Measurements from ENCODE around the gene CHML. TPM values are rescaled to one million over a fixed set of nuclear protein-coding genes. Genes with fewer than 3 reads are reported as not detected.
A peak's percentile ranks its signal among the peaks of the same experiment; 100 is the strongest.

Gene CHML
- total RNA-seq, 1 donor from 2014 or later = 13.9 TPM

- DNase-seq = no peak
These were observed 22.7 kb downstream of the CHML start for GRCh38 chr1:241617426-241617825.

GRCh38 chr1:241615043-241615974, 24.9 kb downstream of the CHML start:
- no peak for DNase-seq

GRCh38 chr1:241614572-241614971, 25.6 kb downstream of the CHML start:
- no peak for DNase-seq

DNA sequence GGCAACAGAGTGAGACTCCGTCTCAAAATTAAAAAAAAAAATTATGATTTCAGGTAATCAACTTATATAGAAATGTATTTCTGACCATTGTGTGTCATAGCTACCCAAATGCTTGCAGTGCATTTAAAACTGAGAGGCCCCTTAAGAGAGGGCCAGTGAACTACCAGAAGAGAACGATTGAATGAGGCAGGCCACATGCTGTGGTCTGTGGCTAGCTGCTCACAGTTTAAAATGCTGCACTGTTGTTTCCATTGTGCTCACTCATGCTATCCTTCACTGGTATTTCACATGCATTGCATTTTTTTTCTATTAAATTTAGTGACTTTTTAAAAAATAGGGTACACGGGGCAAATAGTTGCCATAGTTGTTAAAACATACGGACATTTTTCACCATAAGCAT, 26.0 kb downstream of the CHML start:
- DNase-seq = no peak

DNA sequence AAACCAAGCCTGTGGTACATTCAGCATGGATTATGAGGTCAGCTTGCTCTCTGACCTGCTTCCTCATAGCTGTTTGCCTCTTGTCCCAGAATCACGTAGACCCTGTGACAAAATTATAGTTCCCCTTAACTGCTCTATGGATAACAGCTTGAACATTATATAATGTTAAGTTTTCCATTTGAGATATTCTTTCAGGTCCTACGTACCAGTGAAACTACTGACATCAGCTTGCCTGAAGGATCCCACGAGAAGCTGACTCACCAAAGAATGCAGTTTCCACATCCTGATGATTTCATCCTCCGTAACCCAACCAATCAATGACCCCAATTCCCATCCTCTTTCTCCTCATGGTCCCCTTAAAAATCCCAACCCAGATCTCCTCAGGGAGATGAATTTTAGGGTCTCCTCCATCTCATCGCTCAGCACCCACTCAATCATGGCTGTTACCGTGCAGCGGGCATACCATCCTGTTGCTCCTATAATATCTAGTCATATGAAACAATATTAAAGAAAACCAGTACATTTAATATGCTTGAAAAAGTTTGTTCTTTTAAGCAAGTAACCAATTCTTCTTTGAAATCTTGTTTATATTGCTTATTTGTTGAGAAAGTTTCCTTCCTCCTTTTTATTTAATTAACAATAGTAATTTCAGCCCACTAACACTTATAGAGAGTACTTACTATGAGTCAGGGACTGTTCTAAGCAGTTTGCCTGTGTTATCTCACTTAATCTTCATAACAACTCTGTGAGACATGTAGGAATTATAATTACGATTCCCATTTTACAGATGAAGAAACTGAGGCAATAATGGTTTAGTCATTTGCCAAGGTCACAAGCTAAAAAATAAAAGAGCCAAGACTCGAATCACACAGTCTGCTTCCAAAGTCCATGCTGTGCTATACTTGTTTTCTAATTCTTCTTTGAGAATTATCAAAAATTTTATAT, 27.4 kb downstream of the CHML start:
- DNase-seq = no peak

GRCh38 chr1:241611736-241612135, 28.4 kb downstream of the CHML start:
- no peak for DNase-seq

GRCh38 chr1:241611063-241611462, 29.1 kb downstream of the CHML start:
- peak; percentile 18 for DNase-seq

DNA sequence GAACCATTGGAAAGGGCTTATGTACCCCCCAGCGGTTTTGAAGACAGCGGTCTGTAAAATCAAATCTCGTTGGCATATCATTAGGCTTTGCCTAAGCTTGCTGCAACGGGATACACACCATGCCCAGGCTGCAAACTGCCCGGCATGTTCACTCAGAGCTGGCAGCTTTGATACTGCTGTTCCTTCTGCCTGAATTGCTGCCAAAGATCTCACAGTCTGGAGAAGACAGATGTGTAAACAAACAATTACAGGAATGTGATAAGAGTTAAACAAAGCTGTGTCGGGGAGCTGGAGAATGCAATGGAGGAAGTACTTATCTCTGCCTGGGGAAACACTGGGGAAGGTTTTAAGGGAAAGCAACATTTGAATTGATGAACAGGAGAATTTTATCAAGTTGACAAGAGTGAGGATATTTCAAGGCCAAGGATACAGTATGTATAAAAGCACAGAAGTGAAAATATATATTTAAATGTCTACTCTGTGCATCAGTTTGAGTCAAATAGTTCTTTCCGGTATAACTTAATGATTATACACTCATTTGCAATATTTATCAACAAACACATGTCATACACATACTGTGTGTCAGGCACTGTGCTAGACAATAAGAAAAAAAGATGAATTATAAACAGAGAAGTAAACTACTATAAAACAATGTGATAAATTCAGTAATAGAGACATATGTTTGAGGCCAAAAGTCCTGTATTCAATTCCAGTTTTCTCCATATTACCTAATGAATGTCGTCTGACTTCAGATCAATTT, 29.9 kb downstream of the CHML start:
- no peak for DNase-seq

- DNase-seq = no peak
These were observed 31.7 kb downstream of the CHML start for GRCh38 chr1:241608379-241609033.

GRCh38 chr1:241607497-241607896, 32.7 kb downstream of the CHML start:
- DNase-seq = no peak

- no peak for DNase-seq
These were observed 33.6 kb downstream of the CHML start for GRCh38 chr1:241606544-241606943.

GRCh38 chr1:241605146-241605805, 34.9 kb downstream of the CHML start:
- no peak for DNase-seq

DNA sequence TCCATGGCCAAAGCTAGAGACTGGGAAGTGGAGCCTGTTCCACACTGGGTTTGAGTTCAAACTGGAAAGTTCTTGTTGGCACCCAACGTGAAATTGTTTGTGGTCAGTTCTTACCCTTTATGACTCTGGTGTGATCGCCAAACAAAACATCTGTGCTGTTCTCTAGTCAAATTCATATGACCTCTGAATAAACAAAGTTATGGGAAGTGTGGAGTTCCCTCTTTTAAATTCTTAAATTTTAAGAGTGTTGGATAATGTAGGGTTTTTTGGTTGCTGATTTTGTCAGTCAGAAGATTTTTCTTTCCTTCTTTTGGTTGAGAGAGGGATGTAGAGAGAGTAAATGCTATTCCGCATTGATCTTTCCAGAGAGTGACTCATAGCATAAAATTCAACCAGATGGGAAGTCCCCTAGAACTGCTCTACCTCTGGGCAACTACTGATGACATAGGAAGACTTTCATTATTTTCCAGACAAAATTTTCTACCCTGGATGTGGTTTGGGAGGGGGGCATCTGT, 36.4 kb downstream of the CHML start:
- no peak for DNase-seq

- no peak for DNase-seq
These were observed 39.7 kb downstream of the CHML start for GRCh38 chr1:241600496-241600901.

DNA sequence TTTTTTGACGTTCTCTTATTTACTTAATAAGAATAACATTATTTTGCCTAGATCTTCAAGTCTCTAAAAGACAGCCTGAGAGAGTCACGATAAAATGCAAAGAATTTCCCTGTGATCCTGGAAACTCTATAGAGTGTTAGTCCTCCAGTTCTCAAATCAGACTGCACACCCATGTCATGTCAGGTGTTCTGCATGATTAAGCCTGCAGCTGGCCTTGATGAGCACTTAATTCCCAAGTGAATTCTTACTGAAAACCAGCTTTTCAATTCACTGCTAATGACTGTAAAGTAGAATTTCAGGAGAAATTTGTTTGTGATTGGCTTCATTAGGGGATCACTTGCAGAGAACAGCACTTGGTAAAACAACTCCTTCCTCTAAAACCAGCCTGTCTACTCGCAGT, 41.9 kb downstream of the CHML start:
- no peak for DNase-seq

GRCh38 chr1:241596633-241597032, 43.5 kb downstream of the CHML start:
- no peak for DNase-seq

DNA sequence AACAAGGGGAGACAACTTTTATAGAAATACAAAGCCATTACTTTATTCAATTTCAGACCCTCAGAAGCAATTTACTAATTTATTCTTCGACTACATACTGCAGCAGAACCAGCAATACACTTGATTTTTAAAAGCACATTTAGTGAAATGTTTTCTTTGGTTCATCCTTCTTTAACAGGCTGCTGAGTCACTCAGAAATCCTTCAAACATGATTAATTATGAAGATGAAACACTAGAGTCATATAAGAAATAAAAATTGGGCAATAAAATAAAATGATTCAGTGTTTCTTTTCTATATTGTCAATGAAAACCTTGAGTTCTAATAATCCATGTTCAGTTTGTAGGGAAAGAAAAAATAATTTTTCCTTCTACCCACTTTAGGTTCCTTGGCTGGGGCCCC, 47.0 kb downstream of the CHML start:
- DNase-seq = no peak

DNA sequence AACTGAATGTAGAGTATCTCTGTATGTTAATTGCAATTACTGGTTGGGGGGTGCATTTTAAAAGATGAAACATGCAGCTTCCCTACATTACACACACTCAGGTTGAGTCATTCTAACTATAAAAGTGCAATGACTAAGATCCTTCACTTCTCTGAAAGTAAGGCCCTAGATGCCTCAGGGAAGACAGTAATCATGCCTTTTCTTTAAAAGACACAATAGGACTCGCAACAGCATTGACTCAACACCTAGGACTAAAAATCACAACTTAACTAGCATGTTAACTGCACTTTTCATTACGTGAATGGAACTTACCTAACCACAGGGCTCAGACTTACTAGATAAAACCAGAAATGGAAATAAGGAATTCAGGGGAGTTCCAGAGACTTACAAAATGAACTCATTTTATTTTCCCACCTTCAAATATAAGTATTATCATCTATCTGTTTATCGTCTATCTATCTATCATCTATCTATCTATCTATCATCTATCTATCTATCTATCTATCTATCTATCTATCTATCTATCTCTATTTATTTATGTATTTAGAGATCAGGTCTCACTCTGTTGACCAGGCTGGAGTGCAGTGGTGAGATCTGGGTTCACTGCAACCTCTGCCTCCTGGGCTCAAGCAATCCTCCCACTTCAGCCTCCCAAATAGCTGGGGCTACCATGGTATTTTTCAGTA, 47.8 kb downstream of the CHML start:
- DNase-seq = no peak

GRCh38 chr1:241591736-241592135, 48.4 kb downstream of the CHML start:
- no peak for DNase-seq

DNA sequence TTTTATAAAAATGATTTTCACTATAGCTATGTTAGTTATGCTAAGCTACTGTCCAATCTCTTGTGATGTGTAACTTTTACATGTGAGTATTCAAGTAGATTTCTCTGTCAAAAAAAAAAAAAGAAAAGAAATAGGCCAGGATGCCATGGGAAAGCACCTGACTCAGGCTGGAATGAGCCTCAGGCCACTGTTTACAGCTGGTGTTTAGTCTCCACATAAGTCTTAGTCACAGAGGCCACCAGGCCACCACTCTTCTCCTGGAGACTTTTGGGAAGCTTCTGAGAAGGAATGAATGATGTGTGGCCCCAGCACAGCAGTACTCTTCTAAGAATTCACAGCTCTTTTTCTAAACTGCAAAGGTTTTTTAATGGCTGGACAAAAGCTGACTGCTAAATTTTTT, 48.9 kb downstream of the CHML start:
- no peak for DNase-seq
